PC-9 (cell line): ENCODE results near the gene MAP2K5.
A peak's percentile ranks its signal among the peaks of the same experiment; 100 is the strongest.

ENCODE experiments used
- CTCF ChIP-seq: fragments of 200-600 bp; sonication (generic); conservative IDR thresholded peaks from 2 replicates; pipeline ENCODE4 v1.6.1; 2017; ENCODE audit warnings: mixed run types, antibody characterized with exemption, mild to moderate bottlenecking, moderate library complexity
- EZH2 ChIP-seq: fragments of 200-600 bp; sonication (generic); IDR thresholded peaks from 2 replicates; pipeline ENCODE4 v1.8.0; 2017; ENCODE audit warnings: antibody characterized with exemption, low read depth

GRCh38 chr15:67836477-67836876, 294.0 kb downstream of the MAP2K5 start:
- TF ChIP-seq CTCF (peak; percentile 82), EZH2 (no peak)
